NCI-H2196 (cell line): Measurements from ENCODE around the gene PPP5C.

Experiments used
- DNase-seq: peaks from one replicate; lab custom pipeline; 2025; ENCODE audit not compliant: unreplicated experiment; lab: John Stamatoyannopoulos, UW

PPP5C gene

DNA sequence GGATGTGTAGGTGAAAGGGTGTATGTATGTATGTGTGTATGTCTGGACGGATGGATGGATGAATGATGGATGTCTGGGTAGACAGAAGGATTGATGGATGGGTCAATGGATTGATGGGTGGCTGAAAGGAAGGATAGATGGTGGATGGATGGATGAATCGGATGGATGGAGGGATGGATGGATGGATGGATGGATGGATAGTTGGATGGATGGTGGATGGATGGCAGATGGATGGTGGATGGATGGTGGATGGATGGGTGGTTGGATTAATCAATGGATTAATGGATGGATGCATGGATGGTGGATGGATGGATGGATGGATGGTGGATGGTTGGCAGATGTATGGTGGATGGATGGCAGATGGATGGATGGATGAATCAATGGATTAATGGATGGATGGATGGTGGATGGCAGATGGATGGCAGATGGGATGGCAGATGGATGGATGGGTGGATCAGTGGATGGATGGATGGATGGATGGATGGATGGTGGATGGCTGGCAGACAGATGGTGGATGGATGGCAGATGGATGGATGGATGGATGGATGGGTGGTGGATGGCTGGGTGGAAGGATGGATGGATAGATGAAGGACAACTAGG lies 16.5 kb upstream of the PPP5C start:
- no peak for DNase-seq

DNA sequence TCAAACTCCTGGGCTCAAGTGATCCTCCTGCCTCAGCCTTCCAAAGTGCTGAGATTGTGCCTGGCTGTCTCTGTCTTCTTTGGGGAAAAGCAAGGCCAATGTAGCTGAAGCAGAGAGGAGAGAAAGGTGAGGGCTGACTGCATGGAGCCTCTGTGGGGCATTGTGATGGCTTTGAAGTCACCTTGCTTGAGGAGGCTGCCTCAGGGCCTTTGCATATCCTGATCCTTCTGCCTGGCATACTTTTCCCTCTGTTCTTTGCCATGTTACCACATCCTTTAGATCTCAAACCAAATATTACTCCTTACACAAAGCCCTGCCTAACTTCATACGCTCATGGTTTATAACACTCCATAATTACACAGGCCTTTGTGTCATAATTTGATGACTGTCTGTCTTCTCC lies 9.4 kb upstream of the PPP5C start:
- DNase-seq, result no peak

DNA sequence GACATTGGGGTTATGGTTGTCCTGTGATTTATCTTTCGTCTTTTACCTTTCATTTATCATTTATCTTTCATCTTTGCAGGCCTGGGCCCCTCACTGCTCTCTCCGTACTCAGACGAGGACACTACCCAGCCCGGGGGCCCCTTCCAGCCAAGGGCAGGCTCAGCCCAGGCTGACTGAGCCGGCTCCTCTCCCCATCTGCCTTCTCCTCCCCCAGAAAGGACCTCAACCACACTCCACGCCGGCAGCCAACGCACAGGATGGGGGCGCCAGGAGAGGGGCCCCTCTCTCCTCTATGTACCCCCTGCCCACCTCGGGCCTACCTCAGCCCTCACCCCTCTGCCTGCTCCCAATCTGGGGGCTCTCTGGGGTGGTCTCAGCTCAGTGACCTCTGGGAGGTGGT lies 7.4 kb upstream of the PPP5C start:
- no peak for DNase-seq

DNA sequence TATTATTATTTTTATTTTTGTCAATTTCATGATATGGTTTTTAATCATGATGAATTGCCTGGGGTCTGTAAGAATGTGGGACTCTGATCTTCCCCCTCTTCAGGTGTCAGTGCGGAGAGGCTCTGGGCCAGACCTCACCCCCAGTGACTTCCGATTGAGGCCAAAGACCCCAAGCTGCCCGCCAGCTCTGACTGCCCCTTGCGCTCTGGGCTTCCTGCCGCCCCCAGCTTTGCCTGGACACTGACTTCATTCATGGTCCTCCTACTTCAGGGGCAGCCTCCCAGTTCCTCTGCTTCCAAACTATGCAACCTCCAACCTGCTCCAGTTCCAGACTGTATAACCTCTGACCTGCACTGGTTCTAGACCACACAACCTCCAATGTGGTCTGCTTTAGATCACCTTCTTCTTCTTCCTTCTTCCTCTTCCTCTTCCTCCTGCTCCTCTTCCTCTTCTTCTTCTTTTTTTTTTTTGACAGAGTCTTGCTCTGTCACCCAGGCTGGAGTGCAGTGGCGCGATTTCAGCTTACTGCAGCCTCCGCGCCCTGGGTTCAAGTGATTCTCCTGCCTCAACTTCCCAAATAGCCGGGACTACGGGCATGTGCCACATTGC lies 6.7 kb upstream of the PPP5C start:
- no peak for DNase-seq

DNA sequence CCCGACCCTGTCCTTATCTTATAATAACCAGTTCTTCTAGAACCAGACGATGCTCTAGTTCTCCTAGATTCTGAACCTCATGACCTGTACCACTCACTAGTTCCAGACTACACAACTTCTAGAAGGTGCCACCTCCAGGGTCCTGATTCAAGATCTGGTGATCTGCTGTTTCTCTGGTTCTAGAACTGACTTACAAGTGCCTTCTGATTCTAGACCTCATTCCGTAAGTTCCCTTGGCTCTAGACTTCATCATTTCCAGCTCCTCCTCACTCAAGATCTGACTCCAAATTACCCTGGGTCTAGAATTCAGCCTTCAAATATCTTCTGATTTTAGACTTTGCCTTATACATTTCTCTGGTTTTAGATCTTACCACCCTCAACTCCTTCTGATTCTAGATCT lies 5.0 kb upstream of the PPP5C start:
- no peak for DNase-seq

DNA sequence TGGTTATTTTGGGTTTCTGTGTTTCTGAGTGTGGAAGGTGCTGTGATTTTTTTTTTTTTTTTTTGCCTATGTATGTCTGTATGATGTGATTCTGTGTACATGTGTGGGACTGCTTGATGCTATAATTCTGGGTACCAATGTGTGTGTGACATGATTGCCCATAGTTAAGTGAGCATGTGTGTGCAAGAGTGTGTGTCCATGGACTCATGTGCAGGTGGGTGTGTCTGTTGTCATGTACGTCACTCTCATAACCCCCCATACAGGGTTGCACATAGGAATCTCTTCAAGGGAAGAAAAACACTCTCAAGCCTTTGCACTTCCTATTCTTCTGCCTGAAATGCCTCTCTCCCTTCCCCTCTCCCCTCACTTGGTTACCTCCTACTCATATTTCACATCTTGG lies 2.5 kb upstream of the PPP5C start:
- DNase-seq, result no peak

DNA sequence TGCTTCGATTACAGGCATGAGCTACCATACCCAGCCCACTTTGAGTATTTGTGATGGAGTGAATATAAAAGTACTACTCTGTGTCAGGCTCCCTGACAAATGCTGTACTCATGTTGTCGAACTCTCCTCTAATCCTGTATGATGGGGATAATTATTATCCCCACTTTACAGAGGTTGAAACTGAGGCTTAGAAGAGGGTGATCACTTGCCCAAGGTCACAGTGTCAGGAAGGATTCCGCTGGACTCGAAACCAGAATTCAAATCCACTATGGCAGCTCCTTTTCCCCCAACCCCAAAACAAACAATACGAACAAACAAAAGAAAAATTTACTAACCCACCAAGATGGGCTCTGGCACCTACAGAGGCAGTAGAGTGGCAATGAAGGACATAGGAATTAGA lies 1.7 kb upstream of the PPP5C start:
- DNase-seq, result no peak

DNA sequence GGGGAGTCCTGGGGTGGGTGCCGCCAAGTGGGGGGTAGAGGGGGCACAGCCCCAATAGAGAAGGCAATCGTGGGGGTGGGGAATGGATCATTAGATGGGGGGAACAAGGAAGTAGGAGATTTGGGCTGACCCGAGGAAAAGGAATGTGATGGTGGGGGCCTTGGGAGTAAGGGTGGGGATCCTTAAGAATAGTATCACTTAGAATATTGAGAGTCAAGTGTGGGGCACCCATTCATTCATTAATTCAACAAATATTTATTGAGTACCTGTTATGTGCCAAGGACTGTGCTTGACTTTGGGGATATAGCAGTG lies 641 bp downstream of the PPP5C start:
- DNase-seq, result no peak

DNA sequence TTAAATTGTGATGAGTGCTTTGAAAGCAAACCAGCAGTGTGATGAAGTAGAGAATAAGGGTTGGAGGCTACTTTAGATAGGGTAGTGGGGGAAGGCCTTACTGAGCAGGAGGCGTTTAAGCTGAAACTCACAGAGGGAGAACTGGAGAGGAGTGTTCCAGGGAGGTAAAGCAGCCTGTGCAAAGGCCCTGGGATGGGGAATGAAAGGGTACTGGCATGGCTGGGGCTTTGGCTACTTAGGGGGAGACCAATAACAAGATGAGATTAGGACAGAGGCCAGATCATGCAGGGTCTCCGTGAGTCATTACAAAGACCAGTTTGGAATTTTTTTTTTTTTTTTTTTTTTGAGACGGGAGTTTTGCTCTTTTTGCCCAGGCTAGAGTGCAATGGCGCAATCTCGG lies 1.1 kb downstream of the PPP5C start:
- DNase-seq, result no peak

DNA sequence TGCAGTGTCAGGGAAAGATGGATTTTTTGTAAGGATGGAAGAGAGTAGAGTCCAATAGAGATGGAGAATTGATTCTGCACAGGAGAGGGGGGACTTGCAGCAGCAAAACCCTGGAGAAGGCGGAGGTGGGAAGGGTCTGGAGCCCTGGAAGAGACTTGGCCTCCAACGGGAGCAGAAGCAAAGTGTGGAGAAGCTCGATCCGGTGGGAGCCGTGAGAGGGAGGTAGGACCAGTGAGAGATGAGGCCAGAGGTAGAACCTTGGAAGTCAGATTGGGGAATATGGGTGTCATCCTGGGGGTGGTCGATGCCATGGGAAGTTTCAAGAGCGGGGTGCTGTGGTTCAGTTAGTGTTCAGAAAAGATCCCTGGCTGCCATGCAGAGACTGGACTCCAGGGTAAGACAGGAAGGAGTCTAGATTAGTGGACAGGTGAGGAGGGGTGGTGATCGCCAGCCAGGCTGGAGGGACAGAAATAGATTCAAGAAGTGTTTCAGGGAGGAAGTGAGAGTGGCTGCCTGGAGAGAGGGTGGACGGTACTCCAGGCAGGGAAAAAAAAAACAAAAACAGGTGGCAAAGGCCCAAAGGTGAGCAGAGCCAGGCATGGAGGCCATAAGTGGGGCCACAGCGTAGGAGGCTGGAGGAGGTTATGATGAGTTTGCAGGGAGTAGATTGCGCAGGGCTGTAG lies 2.6 kb downstream of the PPP5C start:
- no peak for DNase-seq

DNA sequence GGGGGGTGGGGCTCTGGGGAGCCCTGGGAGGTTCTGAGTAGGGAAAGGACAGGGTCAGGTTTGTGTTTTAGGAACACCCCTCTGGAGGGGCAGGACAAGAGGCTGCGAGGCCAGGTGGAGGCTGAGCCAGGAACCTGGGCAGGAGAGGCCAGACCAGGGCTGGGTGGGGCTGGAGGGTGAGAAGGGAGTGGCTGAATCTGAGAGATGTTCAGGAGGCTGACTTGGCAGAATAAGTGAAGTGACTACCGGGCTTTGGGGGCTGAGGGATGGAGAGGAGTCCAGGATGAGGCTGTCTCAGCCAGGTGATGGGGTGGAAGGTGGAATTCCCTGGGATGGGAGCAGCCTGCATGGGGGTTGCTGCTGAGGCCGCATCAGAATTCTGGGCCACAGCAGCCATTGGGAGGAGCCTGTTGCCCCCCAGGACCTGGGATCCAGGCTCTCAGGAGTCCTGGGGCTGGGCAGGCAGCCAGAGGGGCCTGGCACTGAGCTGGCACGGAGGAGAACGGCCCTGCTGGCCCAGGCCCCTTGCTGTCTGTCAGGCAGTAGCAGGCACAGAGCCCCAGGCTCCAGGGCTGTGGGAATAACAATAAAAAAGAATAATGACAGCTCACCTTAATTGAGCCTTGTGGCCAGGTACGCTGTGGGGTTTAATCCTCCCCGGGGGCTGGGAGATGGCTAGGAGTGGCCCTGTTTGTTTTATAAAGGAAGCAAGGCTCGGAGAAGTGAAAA lies 3.3 kb downstream of the PPP5C start:
- DNase-seq, result no peak

DNA sequence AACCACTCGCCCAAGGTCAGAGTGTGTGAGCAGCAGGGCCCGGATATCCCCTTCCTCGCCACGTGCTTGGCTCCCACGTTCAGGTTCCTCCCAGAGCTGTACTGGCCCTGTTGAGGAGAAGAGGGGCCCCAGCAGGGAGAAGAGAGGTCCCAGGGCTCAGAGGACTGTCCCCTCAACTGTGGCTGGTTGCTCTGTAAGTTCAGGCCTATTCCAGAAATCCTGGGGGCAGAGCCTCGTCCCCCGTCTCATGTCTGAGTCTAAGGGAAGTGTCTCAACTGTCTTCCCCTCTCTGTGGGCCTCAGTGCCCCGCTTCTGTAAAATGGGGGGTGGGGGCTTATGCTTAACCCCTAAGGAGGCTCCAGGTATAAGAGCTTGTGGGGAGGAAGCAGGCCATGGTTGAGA lies 3.9 kb downstream of the PPP5C start:
- no peak for DNase-seq

DNA sequence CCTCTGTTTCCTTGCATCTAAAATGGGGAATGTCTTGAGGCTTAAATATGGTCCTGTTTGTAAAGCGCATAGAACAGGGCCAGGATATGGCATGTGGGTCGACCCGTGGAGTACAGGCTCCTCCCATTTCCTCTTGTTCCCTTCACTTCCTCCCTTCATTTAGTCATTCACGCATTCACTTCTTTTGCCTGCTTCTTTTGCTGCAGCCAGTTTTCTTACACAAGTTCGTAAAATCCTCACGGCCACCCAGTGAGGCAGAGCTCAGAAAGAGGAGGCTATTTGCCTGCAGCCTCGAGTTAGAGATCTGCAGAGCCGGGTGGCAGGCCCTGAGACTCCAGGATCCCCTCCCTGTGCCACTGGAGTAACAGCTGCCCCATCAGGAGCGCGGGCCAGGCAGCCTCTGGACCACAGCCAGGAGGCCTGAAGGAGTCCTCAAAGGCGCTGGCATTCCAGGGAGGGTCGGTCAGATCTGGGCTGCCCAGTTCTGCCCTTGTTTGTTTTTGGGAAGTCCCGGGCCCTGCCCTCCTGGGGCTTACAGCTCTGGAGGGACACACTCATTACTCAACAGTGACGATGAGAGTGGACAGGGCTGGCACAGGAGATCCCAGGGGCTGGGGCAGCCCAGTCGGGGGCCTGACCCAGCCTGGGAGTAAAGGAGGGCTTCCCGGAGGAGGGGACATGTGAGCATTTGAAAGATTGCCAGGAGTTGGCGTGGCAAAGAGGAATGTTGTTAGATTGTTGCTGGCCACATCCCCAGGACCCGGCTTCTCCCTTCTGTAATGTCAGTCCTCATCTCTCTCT lies 4.6 kb downstream of the PPP5C start:
- no peak for DNase-seq

DNA sequence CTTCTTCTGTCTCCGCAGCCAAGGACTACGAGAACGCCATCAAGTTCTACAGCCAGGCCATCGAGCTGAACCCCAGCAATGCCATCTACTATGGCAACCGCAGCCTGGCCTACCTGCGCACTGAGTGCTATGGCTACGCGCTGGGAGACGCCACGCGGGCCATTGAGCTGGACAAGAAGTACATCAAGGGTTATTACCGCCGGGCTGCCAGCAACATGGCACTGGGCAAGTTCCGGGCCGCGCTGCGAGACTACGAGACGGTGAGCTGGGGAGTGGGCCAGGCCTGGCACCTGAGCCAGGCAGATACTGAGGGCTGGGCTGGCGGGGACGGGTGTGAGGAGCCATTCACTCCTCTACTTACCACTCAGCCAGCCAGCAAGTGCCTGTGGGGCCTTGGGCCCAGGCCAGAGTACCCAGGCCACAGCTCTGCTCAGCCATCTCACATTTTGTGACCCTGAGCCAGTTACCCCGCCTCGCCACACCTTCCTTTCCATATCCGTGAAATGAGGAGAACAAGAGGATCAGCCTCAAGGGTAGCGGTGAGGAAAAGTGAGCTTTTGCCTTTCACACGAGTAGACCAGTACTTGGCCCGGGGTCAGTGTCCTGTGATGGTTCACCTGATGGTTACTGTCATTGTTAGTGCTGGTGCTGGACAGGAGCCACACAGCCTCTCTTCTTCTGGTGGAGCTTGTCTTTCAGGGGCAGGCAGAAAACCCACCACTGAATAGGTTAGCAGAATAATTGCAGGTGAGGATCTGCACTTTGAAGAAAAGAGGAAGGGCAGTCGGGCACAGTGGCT lies 7.0 kb downstream of the PPP5C start:
- peak; percentile 71 for DNase-seq

DNA sequence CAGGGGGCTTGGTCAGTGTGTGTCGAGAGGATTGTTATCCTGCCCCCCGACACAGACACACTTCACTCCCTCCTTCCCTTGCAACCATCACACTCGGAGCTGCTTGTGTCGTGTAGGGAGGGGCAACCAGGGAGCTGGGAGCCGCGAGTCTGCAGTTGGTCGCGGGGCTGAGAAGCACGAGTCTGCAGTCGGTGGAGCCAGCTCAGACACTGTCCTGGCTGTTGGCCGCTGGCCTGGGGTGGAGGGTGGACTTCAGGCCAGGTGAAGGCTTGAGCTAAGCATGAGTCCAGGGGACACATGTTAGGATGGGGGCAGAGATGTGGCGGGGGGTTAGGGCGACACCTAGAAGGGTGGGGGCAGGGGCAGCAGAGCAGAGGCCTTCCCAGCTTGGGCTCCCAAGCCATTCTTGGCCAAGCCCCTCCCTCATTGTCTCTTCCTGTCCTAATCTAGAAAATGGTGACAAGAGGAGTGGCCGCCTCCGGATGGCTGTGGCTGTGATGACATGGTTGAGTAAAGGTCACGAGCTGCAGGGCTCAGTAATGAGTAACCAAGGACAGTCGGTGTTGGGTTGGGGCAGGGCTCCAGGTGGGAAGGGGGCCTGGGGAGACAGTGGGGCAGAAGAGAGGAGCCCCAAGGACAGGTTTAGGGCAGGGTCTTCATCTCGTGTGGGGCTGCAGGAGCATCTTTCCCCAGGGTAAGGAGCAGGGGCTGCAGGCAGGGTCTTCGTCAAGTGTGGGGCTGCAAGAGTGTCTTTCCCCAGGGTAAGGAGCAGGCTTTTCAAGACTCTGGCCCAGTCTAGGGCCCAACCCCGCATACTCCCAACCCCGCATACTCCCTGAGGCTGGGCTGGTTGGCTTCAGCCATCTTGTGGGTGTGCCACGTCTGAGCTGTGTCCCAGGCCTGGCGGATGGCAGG lies 8.6 kb downstream of the PPP5C start:
- DNase-seq, result no peak

DNA sequence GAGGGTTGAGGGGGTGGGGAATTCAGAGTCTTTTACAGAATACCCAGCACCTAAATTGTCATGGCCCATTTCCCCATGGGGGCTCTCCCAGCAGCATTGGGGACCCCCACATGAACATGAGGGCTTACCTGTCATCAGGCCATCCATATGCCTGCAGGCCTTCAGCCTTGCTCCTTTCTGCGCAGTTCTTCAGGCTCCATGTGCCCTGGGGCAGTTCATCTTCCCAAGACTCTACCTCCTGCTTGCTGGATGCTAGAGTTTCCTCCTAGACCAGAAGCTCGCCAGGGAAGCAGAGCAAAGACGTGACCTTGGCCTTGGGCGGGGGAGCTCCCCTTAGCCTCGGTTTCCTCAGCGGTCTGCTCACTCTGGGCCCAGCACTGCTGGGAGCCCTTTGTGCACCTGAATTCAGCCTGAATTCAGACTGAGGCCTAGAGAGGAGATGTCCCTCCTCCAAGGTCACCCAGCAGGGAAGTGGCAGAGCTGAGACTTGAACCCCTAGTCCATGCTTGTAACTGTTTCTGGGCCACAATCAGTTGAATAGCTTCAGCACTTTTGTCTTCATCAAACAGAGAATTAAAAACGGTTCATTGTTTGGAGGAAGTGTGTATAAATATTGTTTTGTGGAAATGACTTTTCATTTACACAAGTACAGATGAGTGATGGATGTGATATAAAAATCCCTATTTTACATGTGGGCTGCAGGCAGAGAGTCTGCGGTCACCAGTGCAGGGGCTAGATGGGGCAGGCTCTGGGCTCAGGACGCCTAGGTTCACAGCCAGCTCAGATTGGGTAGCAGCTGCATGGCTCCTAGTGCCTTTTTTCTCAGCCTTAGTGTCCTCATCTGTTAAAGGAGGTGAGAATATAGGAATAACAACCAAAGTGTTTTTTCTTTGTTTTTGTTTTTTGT lies 9.5 kb downstream of the PPP5C start:
- no peak for DNase-seq

DNA sequence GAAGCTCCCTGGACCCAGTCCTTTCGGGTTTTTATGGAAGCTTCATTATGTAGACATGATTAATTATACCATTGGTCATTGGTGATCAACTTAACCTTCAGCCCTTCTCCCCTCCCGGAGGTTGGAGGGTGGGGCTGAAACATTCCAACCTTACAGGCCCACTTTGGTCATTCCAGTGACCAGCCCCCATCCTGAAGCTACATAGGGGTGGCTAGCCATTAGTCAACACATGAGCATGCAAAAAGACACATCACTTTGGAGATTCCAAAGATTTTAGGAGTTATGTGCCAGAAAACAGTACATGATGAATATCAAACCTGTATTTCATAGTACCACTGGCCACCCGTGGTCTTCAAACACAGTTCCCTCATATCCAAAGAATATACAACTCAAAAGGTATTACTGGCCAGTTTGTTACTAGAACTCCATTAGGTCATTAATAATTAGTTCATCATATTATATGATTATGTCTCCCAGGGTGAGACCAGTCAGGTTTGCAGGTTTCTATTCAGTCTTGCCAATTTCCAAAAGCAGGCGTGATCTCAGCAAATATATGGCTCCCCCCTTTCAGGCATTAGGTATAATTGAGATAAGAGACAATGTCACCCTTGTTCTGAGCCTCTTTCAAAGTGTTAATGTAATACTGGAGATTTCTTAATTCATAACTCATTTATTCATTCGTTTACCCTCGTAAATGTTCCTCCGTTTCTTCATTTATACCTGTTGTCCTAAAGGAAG lies 11.1 kb downstream of the PPP5C start:
- DNase-seq, result no peak

DNA sequence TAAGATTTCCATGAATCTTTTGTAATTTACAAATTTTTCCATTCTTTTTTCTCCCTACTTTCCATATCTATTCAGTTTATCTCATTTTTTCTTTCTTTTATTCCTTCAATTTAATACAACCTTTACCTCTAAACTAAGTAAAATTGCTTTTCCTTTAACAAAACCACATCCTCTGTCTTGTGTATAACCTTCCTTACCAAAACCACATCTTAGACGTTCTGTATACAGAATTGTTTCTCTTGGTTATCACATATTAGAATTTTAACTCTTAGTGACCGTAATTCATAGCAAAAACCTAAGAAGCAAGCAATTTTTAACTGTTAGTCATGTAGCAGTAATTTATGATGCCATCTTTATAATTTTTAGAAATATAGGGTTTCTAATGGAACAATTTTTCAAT lies 15.0 kb downstream of the PPP5C start:
- DNase-seq, result no peak
